HEK293 (cell line): Measurements from ENCODE around the gene SARS1.
"Not testable (repeated sequence)": the region's sequence is repeated elsewhere in the genome, so short reads cannot be mapped to it uniquely, and the experiment has no call there.

Experiments
- CTCF ChIP-seq: fragments of 450-650 bp; formaldehyde crosslinking; IDR thresholded peaks from 2 replicates; pipeline ENCODE4 v1.5.1; 2016; ENCODE audit warnings: missing biosample characterization, missing genetic modification characterization
- PBX3 ChIP-seq: sonication (generic); formaldehyde crosslinking; IDR thresholded peaks from 2 replicates; pipeline ENCODE4 v1.8.1; 2022; ENCODE audit warnings: mild to moderate bottlenecking, moderate library complexity, missing genetic modification reagents
- REST ChIP-seq: fragments of 450-650 bp; formaldehyde crosslinking; IDR thresholded peaks from 2 replicates; pipeline ENCODE4 v1.5.1; 2016; ENCODE audit warnings: missing biosample characterization, missing genetic modification characterization
- ZNF23 ChIP-seq: fragments of 450-650 bp; formaldehyde crosslinking; IDR thresholded peaks from 2 replicates; pipeline ENCODE4 v1.5.1; 2016; ENCODE audit warnings: missing biosample characterization, missing genetic modification characterization, borderline replicate concordance
- ZNF324 ChIP-seq: fragments of 450-650 bp; formaldehyde crosslinking; IDR thresholded peaks from 2 replicates; pipeline ENCODE4 v1.5.1; 2016; ENCODE audit warnings: missing biosample characterization, missing genetic modification characterization
- ZSCAN18 ChIP-seq: fragments of 450-650 bp; formaldehyde crosslinking; IDR thresholded peaks from 2 replicates; pipeline ENCODE4 v1.5.1; 2016; ENCODE audit warnings: missing biosample characterization, missing genetic modification characterization

GRCh38 chr1:109286762-109287161, 73.0 kb downstream of the SARS1 start:
- TF ChIP-seq CTCF (tag by site-specific recombination); ZSCAN18 (tag by site-specific recombination); PBX3 (CRISPR knock-in tag); ZNF324 (tag by site-specific recombination); ZNF23 (tag by site-specific recombination); REST (tag by site-specific recombination): not testable (repeated sequence)
